ENCODE data around the gene ZNF177. TPM values are rescaled to one million over a fixed set of nuclear protein-coding genes. Genes with fewer than 3 reads are reported as not detected.

Gene ZNF177
- total and polyA plus RNA-seq, 4 donors, result 0.32 to 0.67 (median 0.46) TPM

- Histone ChIP-seq H3K36me3 (ENCODE audit: control insufficient read depth in 4 of 4, insufficient read depth in 3 of 4, low read depth in 1 of 4, low read length in 3 of 4) (peaks cover 7 to 65% (median 58%) of the 10 kb centered on the region in 4 donors), H3K27me3 (ENCODE audit: control insufficient read depth in 4 of 4, insufficient read depth in 4 of 4, low read length in 3 of 4) (no peaks in the 10 kb centered on the region), H3K4me3 (ENCODE audit: low read depth in 1 of 3, low read length in 3 of 3) (peak overlapping the region in 2 of 3 donors; percentile 63 to 85), H3K27ac (ENCODE audit: low read depth in 1 of 2, low read length in 2 of 2) (no peak overlapping the region), H3K9me3 (ENCODE audit: control insufficient read depth in 4 of 4, low read length in 3 of 4) (peaks cover 65 to 95% (median 78%) of the 10 kb centered on the region in 4 donors), H3K4me1 (ENCODE audit: control insufficient read depth in 4 of 4, insufficient read depth in 4 of 4, low read length in 3 of 4) (no peaks in the 10 kb centered on the region), H3K9ac (ENCODE audit: low read depth in 1 of 2, low read length in 2 of 2) (no peak overlapping the region)
- TF ChIP-seq RXRA (IDR thresholded peaks at IDR 0.05) (no peak), HNF4G (IDR thresholded peaks at IDR 0.05) (no peak), EGR1 (IDR thresholded peaks at IDR 0.05; ENCODE audit: low read depth in 2 of 2) (no peak), FOXA2 (IDR thresholded peaks at IDR 0.05) (no peak), ATF3 (IDR thresholded peaks at IDR 0.05) (no peak), FOXA1 (IDR thresholded peaks at IDR 0.05) (no peak), RAD21 (IDR thresholded peaks at IDR 0.05) (no peak), JUND (IDR thresholded peaks at IDR 0.05) (no peak), MAX (IDR thresholded peaks at IDR 0.05) (no peak), TAF1 (conservative IDR thresholded peaks at IDR 0.05) (no peak), NR2F2 (IDR thresholded peaks at IDR 0.05) (no peak), YY1 (IDR thresholded peaks at IDR 0.05) (no peak), SP1 (IDR thresholded peaks at IDR 0.05) (no peak), REST (IDR thresholded peaks at IDR 0.05) (no peak), CTCF (IDR thresholded peaks at IDR 0.05; ENCODE audit: low read depth, low read length, missing input control) (no peak), GABPA (IDR thresholded peaks at IDR 0.05 in 1 of 2, conservative IDR thresholded peaks at IDR 0.05 in 1 of 2) (no peak), HNF4A (conservative IDR thresholded peaks at IDR 0.05) (no peak)
- DNase-seq (ENCODE audit: low spot score), result no peak
- WGBS, result 73% methylated on average over 4 of the region's 4 CpGs
Observed at GRCh38 chr19:9381361-9381785, 18.6 kb downstream of the ZNF177 start.

GRCh38 chr19:9406798-9407352 lies 44.1 kb downstream of the ZNF177 start:
- H3K4me3 ChIP-seq (ENCODE audit: low read depth in 1 of 3, low read length in 3 of 3), result peak overlapping the region; percentile 21 to 52 (median 50)
- 6% methylated on average over 39 of the region's 39 CpGs for WGBS
- H3K4me1 ChIP-seq (ENCODE audit: control insufficient read depth in 4 of 4, insufficient read depth in 4 of 4, low read length in 3 of 4), result no peaks in the 10 kb centered on the region
- H3K36me3 ChIP-seq (ENCODE audit: control insufficient read depth in 4 of 4, insufficient read depth in 3 of 4, low read depth in 1 of 4, low read length in 3 of 4), result peaks cover 0 to 3% (median under 1%) of the 10 kb centered on the region in 4 donors
- H3K27me3 ChIP-seq (ENCODE audit: control insufficient read depth in 4 of 4, insufficient read depth in 4 of 4, low read length in 3 of 4), result peaks cover 0 to 3% (median 0%) of the 10 kb centered on the region in 4 donors
- H3K9me3 ChIP-seq (ENCODE audit: control insufficient read depth in 4 of 4, low read length in 3 of 4), result peaks cover 34 to 64% (median 46%) of the 10 kb centered on the region in 4 donors
- no peak overlapping the region for H3K27ac ChIP-seq (ENCODE audit: low read depth in 1 of 2, low read length in 2 of 2)
- H3K9ac ChIP-seq (ENCODE audit: low read depth in 1 of 2, low read length in 2 of 2), result no peak overlapping the region
- peak; percentile 61 for DNase-seq (ENCODE audit: low spot score)
- TF ChIP-seq GABPA (IDR thresholded peaks at IDR 0.05 in 1 of 2, conservative IDR thresholded peaks at IDR 0.05 in 1 of 2) (peak; percentile 61 to 88), HNF4G (IDR thresholded peaks at IDR 0.05) (no peak)

Measured in liver (tissue), 9 donors.